ENCODE measurements around the gene TUBD1. TPM values are rescaled to one million over a fixed set of nuclear protein-coding genes. Genes with fewer than 3 reads are reported as not detected.

TUBD1 gene
- polyA plus RNA-seq, 1 donor (not counting 4 experiments of a cell fraction or from before 2014, with no cell fraction given) = 7.6 TPM

DNA sequence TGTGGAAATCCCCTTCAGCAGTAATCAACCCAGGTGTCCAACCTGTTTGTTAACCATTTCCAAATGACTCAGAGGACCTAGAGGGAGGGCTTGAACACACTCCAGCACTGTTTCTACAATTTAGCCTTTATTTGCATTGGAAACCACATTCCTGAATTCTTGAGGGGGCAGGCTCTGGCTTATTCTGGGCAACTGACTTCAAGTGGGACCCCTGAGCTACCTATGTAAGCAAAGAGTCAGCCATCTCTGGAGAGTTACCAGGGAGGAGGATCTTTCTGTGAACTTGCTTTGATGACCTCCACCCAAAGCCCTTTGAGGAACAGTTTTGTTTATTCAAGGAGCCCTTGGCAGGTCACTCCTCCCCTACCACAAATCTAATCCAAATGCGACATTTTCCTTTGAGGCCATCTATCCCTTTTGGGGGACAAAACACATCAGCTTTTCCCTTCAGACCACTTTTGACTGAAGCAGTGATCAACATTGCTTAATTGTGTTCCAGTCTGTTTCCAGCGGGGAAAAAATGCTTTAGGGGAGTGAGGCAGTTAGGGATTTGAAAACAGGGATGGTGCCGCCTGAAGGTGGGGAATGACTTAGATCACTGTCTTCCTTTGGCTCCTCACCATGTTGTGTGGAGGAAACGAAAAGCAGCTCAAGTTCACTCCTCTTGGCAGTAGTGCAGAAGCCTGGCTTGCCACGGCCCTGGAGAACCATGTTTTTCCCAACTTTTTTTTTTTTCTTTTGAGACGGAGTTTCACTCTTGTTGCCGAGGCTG is 46.2 kb downstream of the TUBD1 start:
- Histone ChIP-seq H3K79me2 (ENCODE audit: control insufficient read depth, insufficient read depth, low read length) (no peaks in the 10 kb centered on the region), H3K9me3 (ENCODE audit: control insufficient read depth, low read depth, low read length) (no peaks in the 10 kb centered on the region), H3K9ac (ENCODE audit: control insufficient read depth, extremely low read depth, insufficient read depth, low read length) (peak overlapping the region; percentile 77), H3K27me3 (ENCODE audit: control insufficient read depth, extremely low read depth, insufficient read depth, low read length) (no peaks in the 10 kb centered on the region), H3K27ac (ENCODE audit: control insufficient read depth, insufficient read depth, low read length) (peak overlapping the region; percentile 96), H3K4me3 (ENCODE audit: control insufficient read depth in 2 of 3, extremely low read depth in 1 of 3, insufficient read depth in 2 of 3, low read depth in 1 of 3, low read length in 3 of 3) (peak overlapping the region in 2 of 3 experiments; percentile 4 to 58), H3K4me2 (ENCODE audit: control insufficient read depth, extremely low read depth, insufficient read depth, low read depth, low read length) (peak overlapping the region; percentile 91), H3K9me1 (ENCODE audit: control insufficient read depth, extremely low read depth, insufficient read depth, low read length) (no peaks in the 10 kb centered on the region), H3K36me3 (ENCODE audit: control insufficient read depth in 2 of 2, extremely low read depth in 1 of 2, insufficient read depth in 2 of 2, low read length in 2 of 2) (no peaks in the 10 kb centered on the region), H2AFZ (ENCODE audit: control insufficient read depth, low read length) (peak overlapping the region; percentile 51), H4K20me1 (ENCODE audit: control insufficient read depth, extremely low read depth, insufficient read depth, low read length) (no peaks in the 10 kb centered on the region), H3K4me1 (ENCODE audit: control insufficient read depth, extremely low read depth, insufficient read depth, low read length) (peaks cover 36% of the 10 kb centered on the region)
- TF ChIP-seq, protein P1, sequence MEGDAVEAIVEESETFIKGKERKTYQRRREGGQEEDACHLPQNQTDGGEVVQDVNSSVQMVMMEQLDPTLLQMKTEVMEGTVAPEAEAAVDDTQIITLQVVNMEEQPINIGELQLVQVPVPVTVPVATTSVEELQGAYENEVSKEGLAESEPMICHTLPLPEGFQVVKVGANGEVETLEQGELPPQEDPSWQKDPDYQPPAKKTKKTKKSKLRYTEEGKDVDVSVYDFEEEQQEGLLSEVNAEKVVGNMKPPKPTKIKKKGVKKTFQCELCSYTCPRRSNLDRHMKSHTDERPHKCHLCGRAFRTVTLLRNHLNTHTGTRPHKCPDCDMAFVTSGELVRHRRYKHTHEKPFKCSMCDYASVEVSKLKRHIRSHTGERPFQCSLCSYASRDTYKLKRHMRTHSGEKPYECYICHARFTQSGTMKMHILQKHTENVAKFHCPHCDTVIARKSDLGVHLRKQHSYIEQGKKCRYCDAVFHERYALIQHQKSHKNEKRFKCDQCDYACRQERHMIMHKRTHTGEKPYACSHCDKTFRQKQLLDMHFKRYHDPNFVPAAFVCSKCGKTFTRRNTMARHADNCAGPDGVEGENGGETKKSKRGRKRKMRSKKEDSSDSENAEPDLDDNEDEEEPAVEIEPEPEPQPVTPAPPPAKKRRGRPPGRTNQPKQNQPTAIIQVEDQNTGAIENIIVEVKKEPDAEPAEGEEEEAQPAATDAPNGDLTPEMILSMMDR (optimal IDR thresholded peaks at IDR 0.05 in 1 of 3, IDR thresholded peaks at IDR 0.05 in 1 of 3, conservative IDR thresholded peaks at IDR 0.05 in 1 of 3; ENCODE audit: extremely low read depth in 1 of 3, insufficient read depth in 2 of 3, low read length in 3 of 3) = peak in 2 of 3 experiments; percentile 10 to 23
- TF ChIP-seq EZH2 (IDR thresholded peaks at IDR 0.05; ENCODE audit: low read length) = no peak
- FAIRE-seq (peak; percentile 55), DNase-seq (ENCODE audit: low read depth, low spot score) (no peak)
- dilution Hi-C loops (cut with MboI; ENCODE audit: extremely low pct_ligation_motif_present, low sequenced_read_pairs) = no loop called here

DNA sequence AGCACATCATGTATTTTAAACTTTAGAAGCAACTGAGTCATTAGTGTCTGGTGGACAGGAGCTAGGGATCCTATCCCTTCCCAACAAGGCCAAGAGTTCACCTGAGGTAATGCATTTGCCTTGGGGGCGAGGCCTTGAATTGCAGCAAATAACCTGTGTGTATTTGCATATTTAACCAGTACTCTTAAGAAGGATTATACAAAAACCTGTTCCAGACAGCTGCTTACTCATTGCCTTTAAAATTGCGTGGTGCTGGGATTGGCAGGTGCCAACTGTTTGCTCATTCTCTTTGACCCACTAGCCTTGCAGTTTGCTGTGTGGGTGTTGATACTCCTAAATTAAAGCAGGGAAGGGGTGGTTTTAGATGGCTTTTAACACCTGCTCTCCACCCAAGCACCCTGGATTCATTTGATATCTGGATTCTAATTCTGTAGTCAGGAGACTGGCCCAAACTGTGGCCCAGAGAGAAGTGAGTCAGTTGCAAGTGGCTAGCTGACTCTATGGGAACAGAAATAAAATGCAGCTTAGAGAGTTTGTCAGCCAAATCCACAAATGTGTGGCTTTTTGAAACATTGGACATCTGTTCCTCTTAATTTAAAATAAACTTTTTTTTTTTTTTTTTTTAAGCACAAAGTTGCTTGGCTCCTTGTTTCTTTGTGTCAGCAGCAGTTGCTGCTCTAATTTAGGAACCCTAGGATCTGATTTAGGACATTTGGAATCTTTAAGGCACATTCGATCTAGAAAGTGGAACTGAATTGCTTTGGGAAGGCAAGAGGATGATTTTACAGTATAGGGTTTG is 46.9 kb downstream of the TUBD1 start:
- peak; percentile 91 for DNase-seq (ENCODE audit: low read depth, low spot score)
- Histone ChIP-seq H3K36me3 (ENCODE audit: control insufficient read depth in 2 of 2, extremely low read depth in 1 of 2, insufficient read depth in 2 of 2, low read length in 2 of 2) (peaks cover 0 to 4% of the 10 kb centered on the region in 2 experiments), H3K4me2 (ENCODE audit: control insufficient read depth, extremely low read depth, insufficient read depth, low read depth, low read length) (peak overlapping the region; percentile 91), H4K20me1 (ENCODE audit: control insufficient read depth, extremely low read depth, insufficient read depth, low read length) (peaks cover 3% of the 10 kb centered on the region), H3K27ac (ENCODE audit: control insufficient read depth, insufficient read depth, low read length) (peak overlapping the region; percentile 96), H3K4me3 (ENCODE audit: control insufficient read depth in 2 of 3, extremely low read depth in 1 of 3, insufficient read depth in 2 of 3, low read depth in 1 of 3, low read length in 3 of 3) (peak overlapping the region in 2 of 3 experiments; percentile 44 to 58), H3K27me3 (ENCODE audit: control insufficient read depth, extremely low read depth, insufficient read depth, low read length) (no peaks in the 10 kb centered on the region), H3K4me1 (ENCODE audit: control insufficient read depth, extremely low read depth, insufficient read depth, low read length) (peaks cover 33% of the 10 kb centered on the region), H3K79me2 (ENCODE audit: control insufficient read depth, insufficient read depth, low read length) (peaks cover 4% of the 10 kb centered on the region), H3K9me3 (ENCODE audit: control insufficient read depth, low read depth, low read length) (no peaks in the 10 kb centered on the region), H3K9ac (ENCODE audit: control insufficient read depth, extremely low read depth, insufficient read depth, low read length) (peak overlapping the region; percentile 77), H3K9me1 (ENCODE audit: control insufficient read depth, extremely low read depth, insufficient read depth, low read length) (no peaks in the 10 kb centered on the region), H2AFZ (ENCODE audit: control insufficient read depth, low read length) (no peak overlapping the region)
- peak; percentile 5 for FAIRE-seq
- TF ChIP-seq EZH2 (IDR thresholded peaks at IDR 0.05; ENCODE audit: low read length) = no peak
- TF ChIP-seq, protein P1 (optimal IDR thresholded peaks at IDR 0.05 in 1 of 3, IDR thresholded peaks at IDR 0.05 in 1 of 3, conservative IDR thresholded peaks at IDR 0.05 in 1 of 3; ENCODE audit: extremely low read depth in 1 of 3, insufficient read depth in 2 of 3, low read length in 3 of 3) = no peak
- dilution Hi-C loops (cut with MboI; ENCODE audit: extremely low pct_ligation_motif_present, low sequenced_read_pairs) = no loop called here

Data from keratinocyte (primary cell).